HG03460 (cell line): ENCODE measurements around the gene OARD1.
"Not testable (repeated sequence)": the region's sequence is repeated elsewhere in the genome, so short reads cannot be mapped to it uniquely, and the experiment has no call there.

Source experiments
- ATAC-seq: cut with Tn5 transposase; IDR thresholded peaks from one replicate; pipeline ENCODE4 v1.9.1; 2021; ENCODE audit not compliant: unreplicated experiment

Gene OARD1

GRCh38 chr6:41028561-41029412 is 43.4 kb downstream of the OARD1 start:
- peak; percentile 52 for ATAC-seq

- ATAC-seq, result peak; percentile 88
Observed at GRCh38 chr6:41027799-41028560, 44.2 kb downstream of the OARD1 start.

DNA sequence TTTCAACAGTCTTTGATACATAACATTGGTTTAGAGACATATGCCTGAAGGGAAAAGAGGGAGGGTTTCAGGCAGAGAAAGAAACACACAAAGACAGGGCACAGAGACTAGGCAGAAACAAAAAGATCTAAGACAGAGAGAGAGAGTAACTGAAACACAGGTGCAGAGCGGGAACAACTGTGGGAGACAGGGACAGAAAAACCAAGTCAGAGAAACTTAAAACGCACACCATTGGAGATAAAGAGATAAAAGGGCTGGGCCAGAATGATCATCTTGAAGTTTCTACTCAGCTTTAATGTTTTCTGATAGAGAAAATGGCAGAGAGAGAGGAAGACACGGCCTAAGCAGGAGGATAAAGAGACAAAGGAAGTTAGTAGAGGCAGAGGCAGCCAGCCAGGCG is 44.9 kb downstream of the OARD1 start:
- ATAC-seq, result peak; percentile 9

- no peak for ATAC-seq
Observed at GRCh38 chr6:41025966-41026530, 46.1 kb downstream of the OARD1 start.

GRCh38 chr6:41023114-41023513 is 49.0 kb downstream of the OARD1 start:
- ATAC-seq, result no peak

- no peak for ATAC-seq
Observed at GRCh38 chr6:41022294-41022693, 49.9 kb downstream of the OARD1 start.

DNA sequence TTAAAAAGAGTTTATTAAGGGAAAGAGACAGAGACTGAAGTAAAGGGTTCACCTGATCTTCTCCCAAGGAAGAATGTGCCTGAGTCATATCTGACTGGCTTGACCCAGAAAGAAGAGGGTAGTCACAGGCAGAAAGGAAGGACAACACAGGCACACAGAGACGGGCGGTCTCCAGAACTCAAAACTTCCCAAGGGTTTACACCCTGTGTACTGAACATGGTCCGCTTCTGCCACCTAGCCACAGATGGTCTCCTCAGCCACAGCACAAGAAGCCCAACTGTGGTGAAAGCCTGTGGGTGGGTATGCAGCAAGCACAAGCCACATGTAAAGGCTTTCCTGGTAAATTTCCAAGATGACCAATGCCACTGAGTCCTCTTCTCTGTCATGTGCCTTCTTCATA is 50.3 kb downstream of the OARD1 start:
- no peak for ATAC-seq

GRCh38 chr6:41017663-41018062 is 54.5 kb downstream of the OARD1 start:
- ATAC-seq, result no peak

DNA sequence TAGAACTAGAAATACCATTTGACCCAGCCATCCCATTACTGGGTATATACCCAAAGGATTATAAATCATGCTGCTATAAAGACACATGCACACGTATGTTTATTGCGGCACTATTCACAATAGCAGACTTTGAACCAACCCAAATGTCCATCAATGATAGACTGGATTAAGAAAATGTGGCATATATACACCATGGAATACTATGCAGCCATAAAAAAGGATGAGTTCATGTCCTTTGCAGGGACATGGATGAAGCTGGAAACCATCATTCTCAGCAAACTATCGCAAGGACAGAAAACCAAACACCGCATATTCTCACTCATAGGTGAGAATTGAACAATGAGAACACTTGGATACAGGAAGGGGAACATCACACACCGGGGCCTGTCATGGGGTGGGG is 56.3 kb downstream of the OARD1 start:
- not testable (repeated sequence) for ATAC-seq

DNA sequence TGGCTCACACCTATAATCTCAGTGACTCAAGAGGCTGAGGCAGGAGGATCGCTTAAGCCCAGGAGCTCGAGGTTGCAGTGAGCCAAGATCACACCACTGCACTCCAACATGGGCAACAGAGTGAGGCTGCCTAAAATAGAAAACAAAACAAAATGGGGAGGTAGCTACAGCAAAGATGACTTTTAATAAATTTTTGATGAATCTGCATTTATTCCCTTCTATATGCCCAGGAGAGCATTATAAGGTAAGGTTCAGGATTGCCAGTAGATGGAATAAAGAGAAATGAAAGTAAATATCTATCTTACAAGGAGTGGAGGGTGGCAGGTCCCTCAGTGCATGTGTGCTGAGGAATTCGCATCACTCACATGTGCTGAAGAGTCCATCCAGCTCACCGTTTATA is 57.4 kb downstream of the OARD1 start:
- no peak for ATAC-seq
